HG02884 (cell line): ENCODE measurements around the gene ADAM12.
"Not testable (repeated sequence)": the region's sequence is repeated elsewhere in the genome, so short reads cannot be mapped to it uniquely, and the experiment has no call there.

Experiments
- ATAC-seq: cut with Tn5 transposase; IDR thresholded peaks from one replicate; pipeline ENCODE4 v1.9.1; 2021; ENCODE audit warnings: mild to moderate bottlenecking, moderate library complexity; ENCODE audit not compliant: unreplicated experiment

ADAM12 gene

GRCh38 chr10:126407831-126408230, 19.6 kb upstream of the ADAM12 start:
- no peak for ATAC-seq

DNA sequence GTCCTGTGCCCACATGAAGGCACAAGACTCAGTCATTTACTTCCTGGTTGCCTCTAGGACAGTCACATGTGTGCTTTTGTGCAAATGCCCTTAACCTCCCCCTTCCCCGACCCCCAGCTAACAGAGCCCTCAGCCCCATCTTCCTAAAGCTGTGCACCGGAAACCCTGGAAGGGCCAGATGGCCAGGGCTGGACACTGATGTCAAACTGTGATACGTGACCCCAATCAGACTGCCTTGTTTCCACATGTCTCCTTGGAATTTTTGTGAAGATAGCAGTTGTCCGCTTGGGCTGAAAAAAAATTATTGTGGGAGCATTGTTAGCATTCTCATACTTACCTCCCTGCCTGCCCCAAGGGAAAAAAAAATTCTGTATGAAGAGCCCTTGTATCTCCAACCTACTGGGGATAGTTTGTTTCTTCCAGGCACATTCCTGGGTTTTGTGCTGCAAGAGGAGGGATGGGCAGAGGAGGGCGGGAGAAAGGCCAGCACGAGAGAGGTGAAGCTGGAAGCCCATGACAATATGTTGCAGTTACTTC, 17.0 kb upstream of the ADAM12 start:
- no peak for ATAC-seq

- no peak for ATAC-seq
Measured at GRCh38 chr10:126402721-126403695, 14.7 kb upstream of the ADAM12 start.

DNA sequence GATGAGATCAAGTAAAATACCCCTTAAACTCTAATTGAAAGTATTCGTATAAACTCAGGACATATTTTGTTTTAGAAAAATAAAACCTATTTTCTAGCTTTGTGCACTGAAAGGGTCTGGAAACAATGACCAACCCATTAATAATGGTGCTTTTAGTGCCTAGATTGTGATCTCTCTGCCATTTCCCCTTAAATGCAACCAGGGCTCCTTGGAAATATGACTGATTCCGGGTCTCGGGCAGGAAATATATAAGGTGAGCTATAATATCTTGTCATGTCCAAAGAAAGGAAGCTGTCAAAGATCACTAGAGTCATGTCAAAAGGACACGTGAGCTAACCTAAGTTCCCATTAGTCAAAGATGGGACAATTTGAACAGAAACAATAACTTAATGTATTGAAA, 12.4 kb upstream of the ADAM12 start:
- no peak for ATAC-seq

DNA sequence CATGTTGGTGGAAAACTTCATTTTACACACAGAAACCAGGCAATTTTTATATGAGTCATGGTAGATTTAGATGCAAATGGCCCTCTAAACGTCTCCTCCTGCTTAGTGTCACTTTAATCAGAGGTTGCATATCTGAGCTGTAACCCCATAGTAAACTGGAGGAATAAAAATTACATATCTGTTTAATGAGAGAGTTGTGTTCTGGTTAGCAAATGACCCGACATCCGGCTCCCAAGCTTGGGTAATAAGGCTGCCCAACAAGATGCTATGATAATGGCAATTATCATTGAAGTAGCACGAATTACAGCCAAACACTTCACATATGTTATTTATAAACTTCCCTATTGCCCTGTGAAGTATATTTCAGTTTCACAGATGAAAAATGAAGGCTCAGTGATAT, 10.6 kb upstream of the ADAM12 start:
- ATAC-seq = no peak

DNA sequence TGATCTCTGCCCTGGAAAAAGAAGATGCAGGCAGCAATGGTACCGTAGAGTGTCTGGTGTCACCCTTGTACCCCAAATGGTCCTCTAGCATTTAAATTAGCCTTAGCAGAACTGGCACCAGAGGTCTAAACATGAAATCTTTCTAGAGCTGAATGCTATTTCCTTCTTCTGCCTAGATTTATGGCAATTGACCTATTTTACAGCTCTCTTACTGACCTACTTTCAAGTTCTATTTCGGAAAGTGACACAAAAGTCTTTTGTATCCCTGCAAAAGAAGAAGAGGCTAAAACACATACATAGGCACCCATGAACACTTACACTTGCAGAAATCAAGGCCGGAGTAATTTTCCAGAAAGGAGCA, 10.1 kb upstream of the ADAM12 start:
- ATAC-seq = no peak

DNA sequence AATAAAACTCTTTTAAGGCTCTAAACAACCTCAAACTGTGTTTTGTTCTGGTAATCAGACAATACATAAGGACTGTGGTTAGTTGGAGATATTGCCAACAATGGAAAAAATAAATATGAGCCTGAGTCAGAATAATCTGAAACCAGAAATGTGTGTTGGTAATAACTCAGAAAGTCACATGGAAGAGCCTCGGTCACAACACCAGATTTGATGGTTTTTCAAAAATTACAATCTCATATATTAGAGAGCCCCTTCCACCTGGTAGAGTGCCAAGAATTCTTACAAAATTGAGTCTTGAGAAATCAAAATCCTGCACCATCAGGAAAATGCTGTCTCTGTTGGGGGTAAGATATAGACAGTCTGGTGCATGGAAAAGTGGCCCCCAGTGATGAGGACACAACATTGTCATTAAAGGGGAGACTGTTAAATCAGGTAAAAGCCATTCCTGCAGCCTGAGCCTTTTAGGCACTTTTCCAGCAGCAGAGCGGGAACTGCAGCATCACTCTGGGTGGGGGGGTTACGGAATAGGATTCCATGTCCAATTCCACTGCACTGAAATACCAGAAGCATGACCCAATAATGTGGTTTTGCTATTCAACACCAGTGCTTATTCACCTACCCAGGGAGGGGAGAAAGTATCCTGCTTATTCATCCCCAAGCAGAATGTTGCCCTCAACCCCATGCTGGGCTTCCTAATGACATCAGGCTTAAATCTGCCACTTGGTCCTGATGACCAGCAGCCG, 9.5 kb upstream of the ADAM12 start:
- no peak for ATAC-seq

- ATAC-seq = no peak
Measured at GRCh38 chr10:126397156-126397555, 8.9 kb upstream of the ADAM12 start.

DNA sequence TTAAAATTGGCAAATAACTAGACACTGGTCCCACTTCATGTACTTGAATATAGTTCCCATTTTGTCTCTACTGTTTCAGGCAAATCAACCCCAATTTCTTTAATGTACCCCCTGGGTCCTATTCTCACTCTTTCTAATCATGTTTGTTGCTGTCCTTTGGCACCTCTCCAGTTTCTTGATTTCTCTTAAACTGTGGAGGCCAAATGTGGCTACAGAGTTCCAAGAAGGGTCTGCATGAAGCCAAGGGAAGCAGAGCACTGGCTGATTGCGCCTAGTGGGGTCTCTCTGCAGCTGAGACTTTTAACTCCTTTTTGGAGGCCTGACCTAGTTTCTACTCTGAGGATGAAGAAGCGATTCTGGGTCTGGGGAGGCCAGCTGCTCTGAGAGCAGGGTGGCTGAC, 6.7 kb upstream of the ADAM12 start:
- no peak for ATAC-seq

DNA sequence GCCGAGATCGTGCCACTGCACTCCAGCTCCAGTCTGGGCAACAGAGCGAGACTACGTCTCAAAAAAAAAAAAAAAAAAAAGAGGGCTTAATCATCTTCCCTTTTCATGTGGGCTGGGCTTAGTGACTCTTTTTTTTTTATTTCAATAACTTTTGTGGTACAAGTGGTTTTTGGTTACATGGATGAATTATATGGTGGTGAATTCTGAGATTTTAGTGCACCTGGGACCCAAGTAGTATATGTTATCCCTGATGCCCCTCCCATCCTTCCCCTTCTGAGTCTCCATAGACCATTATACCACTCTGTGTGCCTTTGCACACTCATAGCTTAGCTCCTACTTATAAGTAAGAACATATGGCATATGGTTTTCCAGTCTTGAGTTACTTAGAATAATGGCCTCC, 4.8 kb upstream of the ADAM12 start:
- no peak for ATAC-seq

DNA sequence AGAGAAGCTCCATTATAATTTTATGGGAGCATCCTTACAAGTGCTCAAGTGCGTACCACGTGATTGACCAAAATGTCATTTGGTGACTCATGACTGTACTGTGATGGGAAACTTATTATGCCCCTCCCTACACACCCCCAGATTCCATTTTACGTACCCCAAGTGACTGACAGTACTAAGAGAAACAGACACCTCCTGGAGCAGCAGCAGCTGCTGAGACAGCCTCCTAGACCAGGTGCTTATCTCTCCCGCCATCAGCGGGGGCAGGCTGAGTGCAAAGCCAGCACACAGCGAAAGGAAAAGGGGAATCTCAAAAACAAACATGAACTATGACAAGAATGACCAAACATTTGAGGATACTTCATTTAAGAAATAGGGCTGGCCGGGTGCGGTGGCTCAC, 4.2 kb upstream of the ADAM12 start:
- no peak for ATAC-seq

- ATAC-seq = no peak
Measured at GRCh38 chr10:126392068-126392467, 3.8 kb upstream of the ADAM12 start.

DNA sequence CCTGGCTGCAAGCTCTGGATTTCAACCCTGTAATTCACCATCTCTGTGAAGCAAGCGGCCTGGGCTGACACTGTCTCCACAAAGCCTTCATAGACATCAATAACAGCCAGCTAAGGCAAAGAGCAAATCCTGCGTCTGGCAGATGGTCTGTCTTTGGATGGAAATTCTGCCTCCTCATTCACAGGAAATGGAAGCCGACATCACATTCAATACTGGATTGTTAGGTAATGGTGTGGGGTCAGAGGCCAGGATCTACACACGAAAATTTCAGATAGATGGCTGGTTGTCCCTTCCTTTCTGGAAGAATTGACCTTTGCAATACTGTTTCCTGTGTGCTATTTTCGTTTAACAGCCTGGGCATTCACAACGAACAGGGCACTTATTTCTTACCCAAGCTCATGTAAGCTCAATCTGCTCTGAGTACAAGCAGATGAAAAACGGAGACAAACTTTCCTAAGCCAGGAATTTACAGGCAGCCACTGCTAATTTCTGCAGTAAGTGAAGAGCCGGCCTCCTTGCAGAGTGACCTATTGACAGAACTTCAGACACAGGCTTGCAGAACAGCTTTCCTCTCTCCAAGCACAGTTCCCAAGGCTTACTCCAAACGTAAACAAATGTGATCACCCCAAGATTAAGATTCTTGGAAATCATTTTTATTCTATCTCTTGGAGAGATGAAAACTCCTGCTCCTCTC, 3.1 kb upstream of the ADAM12 start:
- no peak for ATAC-seq

GRCh38 chr10:126390324-126390723, 2.0 kb upstream of the ADAM12 start:
- no peak for ATAC-seq

- ATAC-seq = no peak
Measured at GRCh38 chr10:126387041-126387921, 996 bp downstream of the ADAM12 start.

DNA sequence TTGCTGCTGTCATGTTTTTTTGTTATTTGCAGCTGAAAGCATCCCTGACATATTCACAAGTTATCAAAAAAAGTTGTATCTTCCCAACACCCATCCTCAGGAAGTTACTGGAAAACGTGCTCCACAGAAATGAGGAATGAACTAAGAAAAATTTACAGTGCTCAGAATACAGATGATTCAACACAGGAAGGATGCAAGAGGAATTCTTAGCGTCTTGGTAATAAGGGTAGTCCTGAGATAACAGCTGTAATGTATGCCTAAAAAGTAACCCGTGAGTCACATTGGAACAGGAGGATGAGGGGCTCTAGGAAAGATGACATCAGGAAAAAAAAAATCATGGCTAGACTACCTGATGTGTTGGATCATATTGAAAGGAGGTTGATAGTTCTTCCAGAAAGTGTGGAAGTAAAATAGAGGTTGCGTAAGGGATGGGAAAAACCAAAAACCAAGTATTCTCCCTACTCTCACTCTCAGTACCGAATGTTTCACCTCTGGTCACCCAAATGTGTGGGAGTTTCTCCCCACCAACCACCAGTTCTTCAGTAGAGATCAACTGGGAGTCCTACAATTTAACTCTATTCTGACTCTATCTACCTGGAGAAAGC, 3.9 kb downstream of the ADAM12 start:
- no peak for ATAC-seq

DNA sequence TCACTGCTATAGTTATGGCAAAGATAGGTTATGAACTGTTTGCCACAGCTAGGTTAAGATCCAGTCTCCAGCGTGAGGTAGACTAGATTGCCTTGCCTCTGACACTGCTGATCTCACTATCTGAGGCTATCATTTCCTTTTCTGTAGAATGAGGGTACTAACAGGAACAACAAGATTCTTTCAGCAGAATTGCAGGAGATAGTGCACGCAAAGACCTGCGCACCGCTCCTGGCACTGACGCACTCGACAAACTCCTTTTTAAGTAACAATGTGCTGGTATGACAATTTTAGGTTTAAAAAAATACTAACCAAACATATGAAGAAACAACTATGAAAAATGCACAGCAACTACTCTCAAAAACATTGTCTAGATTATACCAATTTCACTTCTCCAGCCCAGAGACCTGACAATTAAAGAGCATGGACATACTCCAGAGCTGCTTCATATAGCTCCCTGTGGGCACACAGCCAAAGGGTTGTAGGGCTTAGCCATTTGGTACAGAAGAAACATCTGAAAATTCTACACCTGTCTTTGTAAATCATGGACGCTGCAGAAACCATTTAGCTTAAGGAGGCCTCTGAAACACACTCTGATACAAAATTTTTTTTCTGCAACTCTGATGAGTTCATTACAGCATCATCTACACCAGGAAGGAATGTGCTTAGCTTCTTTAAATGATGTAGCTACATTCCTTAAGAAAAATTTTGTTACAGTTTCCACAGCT, 7.8 kb downstream of the ADAM12 start:
- no peak for ATAC-seq

DNA sequence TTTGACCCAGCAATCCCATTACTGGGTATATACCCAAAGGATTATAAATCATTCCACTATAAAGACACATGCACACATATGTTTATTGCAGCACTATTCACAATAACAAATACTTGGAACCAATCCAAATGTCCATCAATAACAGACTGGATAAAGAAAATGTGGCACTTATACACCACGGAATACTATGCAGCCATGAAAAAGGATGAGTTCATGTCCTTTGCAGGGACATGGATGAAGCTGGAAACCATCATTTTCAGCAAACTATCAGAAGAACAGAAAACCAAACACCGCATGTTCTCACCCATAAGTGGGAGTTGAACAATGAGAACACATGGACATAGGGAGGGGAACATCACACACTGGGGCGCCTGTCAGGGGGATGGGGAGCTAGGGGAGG, 9.1 kb downstream of the ADAM12 start:
- not testable (repeated sequence) for ATAC-seq

DNA sequence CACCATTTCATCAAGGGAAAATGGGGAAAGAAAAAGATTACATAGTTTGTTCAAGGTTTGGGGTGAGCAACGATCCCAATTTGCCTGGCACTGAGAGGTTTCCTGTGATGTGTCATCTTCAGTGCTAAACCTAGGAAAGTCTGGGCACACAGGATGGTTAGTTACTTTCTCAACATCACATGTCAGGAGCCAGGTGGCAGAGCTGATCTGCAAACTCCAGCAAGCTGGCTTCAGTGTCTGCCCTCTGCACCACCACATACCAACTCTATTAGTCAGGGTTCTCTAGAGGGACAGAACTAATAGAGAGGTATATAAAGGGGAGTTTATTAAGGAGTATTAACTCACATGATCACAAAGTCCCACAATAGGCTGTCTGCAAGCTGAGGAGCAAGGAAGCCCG, 11.3 kb downstream of the ADAM12 start:
- ATAC-seq = no peak
